ENCODE data around the gene RABEP2.
"Not testable (repeated sequence)": the region's sequence is repeated elsewhere in the genome, so short reads cannot be mapped to it uniquely, and the experiment has no call there.

Gene RABEP2

DNA sequence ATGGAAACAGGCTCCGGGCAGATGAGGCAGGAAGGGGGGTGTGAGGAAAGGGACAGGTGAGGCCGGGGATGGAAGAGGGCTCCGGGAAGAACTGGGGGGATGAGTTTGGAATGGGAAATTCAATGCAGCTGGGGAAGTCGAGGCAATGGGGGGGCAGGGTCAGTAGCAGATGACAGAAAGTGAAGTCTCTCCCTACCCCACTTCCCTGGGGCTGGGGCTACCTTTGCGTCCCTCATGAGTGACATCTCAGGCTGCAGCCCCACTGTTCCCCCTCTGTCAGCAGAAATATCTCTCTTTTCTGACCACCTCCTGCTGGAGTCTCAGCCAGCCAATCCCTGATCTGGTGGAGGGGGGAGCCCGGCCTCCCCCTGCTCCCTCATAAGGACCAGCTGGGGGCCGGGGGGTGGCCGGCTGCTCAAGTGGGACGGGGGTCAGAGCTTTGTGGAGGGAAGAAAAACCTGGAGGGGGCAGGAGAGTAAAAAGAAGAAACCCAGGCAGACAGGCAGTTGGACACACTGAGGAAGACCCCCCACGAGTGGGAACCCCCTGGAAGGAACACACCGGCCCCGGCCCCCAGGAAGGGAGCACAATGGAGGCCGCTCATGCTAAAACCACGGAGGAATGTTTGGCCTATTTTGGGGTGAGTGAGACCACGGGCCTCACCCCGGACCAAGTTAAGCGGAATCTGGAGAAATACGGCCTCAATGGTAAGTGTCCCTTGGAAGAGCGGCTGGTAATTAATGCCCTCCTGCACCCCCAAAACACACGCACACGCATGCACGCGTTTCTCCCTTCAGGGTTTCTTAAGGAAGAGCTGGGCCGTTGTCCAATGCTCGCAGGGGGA, 46.7 kb downstream of the RABEP2 start, which contains the start of gene ATP2A1:
TSS of gene ATP2A1 (plus strand) at position 406 of the 844 bp plus-strand sequence. CDS start at position 590, 184 bp downstream.
- no peak for DNase-seq

DNA sequence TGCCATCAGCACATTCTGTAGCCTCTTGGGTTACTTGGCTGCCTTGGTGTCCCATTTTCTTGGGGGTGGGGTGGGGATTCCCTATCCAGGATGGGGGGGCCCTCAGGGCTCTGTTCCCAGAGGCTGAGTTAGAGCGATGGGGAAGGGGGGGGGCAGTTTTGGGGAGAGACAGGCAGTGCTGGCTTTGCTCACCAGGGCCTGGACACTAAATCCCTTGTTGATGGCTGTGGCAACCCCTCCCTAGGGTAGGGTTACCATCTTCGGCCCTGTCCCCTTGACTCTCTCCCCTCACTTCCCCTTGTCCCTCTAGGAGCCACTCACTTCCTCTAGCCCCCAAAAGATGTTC, 47.4 kb downstream of the RABEP2 start:
- DNase-seq = no peak

GRCh38 chr16:28876973-28877654, 47.9 kb downstream of the RABEP2 start:
- DNase-seq = peak; percentile 33

DNA sequence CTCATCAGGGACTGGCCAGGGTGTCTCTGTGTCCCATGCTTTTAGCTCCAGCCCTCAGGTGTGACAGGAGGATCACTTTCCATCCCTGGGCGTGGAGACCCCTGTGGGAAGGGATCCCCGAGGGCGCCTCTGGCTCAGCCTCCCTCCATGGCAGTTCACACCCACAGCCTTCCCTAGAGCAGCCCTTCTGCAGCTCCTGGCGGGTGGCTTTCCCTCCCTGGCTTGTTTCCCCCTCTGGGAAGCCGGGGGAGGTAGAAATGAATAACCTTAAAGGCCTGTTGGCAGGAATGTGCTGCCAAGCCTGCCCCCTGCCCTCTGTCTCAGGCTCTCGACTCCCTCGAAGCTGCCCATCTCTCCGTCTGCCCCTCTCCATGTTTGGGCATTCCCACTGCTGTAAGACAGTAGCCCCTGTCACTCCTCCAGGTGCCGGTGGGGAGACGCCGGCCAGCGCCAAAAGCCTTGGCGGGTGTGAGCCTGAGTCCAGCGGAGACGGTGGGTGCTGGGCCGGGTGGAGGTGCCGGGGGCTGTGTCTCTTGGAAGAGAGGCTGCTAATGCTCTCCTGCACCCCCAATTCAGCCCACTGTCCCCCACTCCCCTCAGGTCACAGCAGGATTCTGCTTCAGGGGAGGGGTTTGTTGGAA, 48.9 kb downstream of the RABEP2 start:
- DNase-seq = no peak

- DNase-seq = no peak
These were observed 49.7 kb downstream of the RABEP2 start for GRCh38 chr16:28875134-28876018.

DNA sequence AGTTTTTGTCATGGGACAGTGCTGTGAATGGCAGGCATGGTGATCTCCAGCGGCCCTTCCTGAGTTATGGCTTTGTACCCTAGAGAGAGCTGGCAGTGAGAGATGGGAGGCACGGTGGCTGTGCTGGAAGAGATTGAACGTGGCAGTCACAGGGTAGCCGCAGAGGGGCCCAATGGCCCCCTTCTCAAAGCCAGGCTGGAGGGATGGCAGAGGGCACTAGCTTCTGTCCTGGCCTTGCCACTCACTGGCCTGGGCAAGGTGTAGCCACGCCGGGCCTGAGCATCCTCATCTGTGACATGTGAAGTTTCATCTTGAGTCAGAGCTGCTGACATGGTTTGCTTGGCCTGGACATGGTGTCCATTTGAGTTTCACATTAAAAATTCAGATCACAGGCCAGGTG, 50.6 kb downstream of the RABEP2 start:
- no peak for DNase-seq

GRCh38 chr16:28873543-28874201, 51.4 kb downstream of the RABEP2 start:
- no peak for DNase-seq

- DNase-seq = no peak
These were observed 52.1 kb downstream of the RABEP2 start for GRCh38 chr16:28872952-28873351.

GRCh38 chr16:28869201-28869600, 55.8 kb downstream of the RABEP2 start:
- no peak for DNase-seq

DNA sequence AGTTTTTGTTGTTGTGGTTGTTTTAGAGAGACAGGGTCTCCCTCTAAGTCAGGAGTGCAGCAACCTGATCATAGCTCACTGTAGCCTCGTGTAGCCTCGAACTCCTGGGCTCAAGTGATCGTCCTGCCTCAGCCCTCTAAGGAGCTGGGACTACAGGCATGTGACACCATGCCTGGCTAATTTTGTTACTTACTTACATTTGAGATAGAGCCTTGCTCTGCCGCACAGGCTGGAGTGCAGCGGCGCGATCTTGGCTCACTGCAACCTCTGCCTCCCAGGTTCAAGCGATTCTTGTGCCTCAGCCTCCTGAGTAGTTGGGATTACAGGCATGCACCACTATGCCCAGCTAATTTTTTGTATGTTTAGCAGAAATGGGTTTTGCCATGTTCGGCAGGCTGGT, 57.4 kb downstream of the RABEP2 start:
- not testable (repeated sequence) for DNase-seq

- DNase-seq = no peak
These were observed 57.8 kb downstream of the RABEP2 start for GRCh38 chr16:28867241-28867640.

DNA sequence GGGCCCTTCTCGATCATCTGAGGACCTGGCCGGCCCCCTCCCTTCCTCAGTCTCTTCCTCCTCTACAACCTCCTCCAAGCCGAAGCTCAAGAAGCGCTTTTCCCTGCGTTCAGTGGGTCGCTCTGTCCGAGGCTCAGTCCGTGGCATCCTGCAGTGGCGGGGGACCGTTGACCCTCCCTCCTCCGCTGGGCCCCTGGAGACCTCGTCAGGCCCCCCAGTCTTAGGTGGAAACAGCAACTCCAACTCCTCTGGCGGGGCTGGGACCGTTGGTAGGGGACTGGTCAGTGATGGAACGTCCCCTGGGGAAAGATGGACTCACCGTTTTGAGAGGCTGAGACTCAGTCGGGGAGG, 58.6 kb downstream of the RABEP2 start:
- no peak for DNase-seq

DNA sequence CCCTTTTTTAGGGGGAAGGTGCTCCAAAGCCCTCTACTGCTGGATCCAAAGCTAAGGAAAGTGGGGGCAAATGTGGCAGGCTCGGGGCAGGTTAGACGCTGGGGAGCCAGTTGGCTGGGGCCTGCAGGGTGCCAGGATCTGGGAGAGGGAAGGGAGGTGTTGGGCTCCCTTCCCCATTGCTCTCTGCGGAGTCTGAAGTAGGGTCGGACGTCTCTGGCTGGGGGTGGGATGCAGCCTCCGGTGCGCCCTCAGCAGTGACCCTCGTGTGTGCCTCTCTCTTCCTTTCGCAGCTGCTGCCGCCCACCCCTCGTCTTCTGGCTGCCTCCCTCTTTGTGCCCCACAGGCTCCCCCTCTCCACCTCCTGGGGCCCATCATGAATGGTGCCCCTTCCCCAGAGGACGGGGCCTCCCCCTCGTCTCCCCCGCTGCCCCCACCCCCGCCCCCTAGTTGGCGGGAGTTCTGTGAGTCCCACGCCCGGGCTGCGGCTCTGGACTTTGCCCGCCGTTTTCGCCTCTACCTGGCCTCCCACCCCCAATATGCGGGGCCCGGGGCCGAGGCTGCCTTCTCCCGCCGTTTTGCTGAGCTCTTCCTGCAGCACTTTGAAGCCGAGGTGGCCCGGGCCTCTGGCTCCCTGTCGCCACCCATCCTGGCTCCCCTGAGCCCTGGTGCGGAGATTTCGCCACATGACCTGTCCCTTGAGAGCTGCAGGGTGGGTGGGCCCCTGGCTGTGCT, 59.1 kb downstream of the RABEP2 start:
- no peak for DNase-seq

DNA sequence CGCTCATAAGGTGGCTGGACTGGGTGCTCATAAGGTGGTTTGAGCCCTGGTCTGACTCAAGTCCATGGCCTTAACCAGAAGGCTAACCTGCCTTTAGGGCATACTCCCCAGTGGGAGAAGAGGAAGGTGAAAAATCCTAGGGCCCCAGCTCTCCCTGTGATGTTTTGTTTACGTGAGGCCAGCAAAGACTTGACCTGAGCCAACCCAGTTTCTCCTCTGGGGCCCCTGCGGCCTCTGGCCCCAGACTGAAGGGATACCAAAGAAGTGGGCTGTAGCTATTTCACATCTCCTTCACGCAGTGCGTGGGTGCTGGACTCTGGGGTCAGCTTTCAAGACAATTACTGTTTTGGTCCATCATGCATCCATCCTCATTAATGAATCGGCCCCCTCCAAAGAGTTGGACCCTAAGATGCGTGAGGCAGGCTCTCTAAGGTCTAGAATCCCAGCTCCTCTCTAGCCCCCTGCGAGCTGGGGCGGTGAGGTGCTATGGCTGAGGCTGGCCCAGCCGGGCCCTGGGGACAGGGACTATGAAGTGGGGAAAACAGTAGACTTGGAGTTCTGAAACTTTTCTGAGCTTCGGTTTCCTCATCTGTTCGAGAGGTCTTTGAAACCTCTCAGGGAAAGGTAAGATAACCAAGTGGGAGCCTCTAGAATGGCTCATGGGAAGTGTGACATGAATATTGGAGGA, 59.9 kb downstream of the RABEP2 start:
- DNase-seq = no peak

GRCh38 chr16:28863929-28864793, 60.9 kb downstream of the RABEP2 start:
- DNase-seq = no peak

GRCh38 chr16:28859326-28859725, 65.7 kb downstream of the RABEP2 start:
- no peak for DNase-seq

DNA sequence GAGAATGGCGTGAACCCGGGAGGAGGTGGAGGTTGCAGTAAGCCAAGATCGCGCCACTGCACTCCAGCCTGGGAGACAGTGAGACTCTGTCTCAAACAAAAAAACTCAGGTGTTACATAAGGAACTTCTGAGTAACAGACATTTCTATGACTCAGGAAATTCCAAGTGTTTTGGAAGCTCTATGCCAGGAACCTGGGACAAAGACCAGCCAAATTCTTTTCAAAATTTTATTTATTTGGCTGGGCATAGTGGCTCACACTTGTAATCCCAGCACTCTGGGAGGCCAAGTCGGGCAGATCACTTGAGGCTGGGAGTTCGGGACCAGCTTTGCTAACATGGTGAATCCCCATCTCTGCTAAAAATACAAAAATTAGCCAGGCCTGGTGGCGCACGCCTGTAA, 66.6 kb downstream of the RABEP2 start:
- DNase-seq = no peak

Data from eye (tissue), 1 donor.